CD14-positive monocyte (primary cell): ENCODE measurements around the gene ZNF740. TPM values are rescaled to one million over a fixed set of nuclear protein-coding genes. Genes with fewer than 3 reads are reported as not detected.

Experiments used
- DNase-seq, 3 donors: peaks; one replicate each; pipeline ENCODE4 v3.0.0-alpha.2; 2011 to 2022
- H2AFZ ChIP-seq: 2 replicates; pipeline ENCODE4 v1.6.0; 2012; ENCODE audit warnings: mild to moderate bottlenecking, low read depth, low read length, inconsistent platforms; ENCODE audit not compliant: insufficient read depth, poor library complexity, severe bottlenecking
- H3K27ac ChIP-seq, 2 donors: 1 replicate in 1 of 2; 2 replicates in 1 of 2; pipeline ENCODE4 v1.5.1; 2012 to 2013; ENCODE audit warnings: low read length in 2 of 2, control low read depth in 1 of 2, inconsistent platforms in 1 of 2, low read depth in 1 of 2, mild to moderate bottlenecking in 1 of 2
- H3K27me3 ChIP-seq, 2 donors: one replicate each; pipeline versions ENCODE4 v1.6.0 to v1.6.1; 2011 to 2013; ENCODE audit warnings: low read length in 2 of 2; ENCODE audit not compliant: control insufficient read depth in 2 of 2, insufficient read depth in 2 of 2
- H3K36me3 ChIP-seq, 2 donors: replicated peaks in 1 of 2; 1 replicate in 1 of 2; 2 replicates in 1 of 2; pipeline versions ENCODE4 v1.5.1 to v1.6.1; 2012 to 2013; ENCODE audit warnings: low read length in 2 of 2, control low read depth in 1 of 2, inconsistent platforms in 1 of 2, mild to moderate bottlenecking in 1 of 2; ENCODE audit not compliant: insufficient read depth in 2 of 2, control insufficient read depth in 1 of 2
- H3K4me1 ChIP-seq, 2 donors: 1 replicate in 1 of 2; 2 replicates in 1 of 2; pipeline versions ENCODE4 v1.5.1 to v1.6.1; 2012 to 2013; ENCODE audit warnings: low read length in 2 of 2, control low read depth in 1 of 2, inconsistent platforms in 1 of 2, mild to moderate bottlenecking in 1 of 2, moderate library complexity in 1 of 2; ENCODE audit not compliant: insufficient read depth in 2 of 2, control insufficient read depth in 1 of 2
- H3K4me2 ChIP-seq: replicated peaks from 2 replicates; pipeline ENCODE3; 2012; ENCODE audit warnings: low read length, moderate library complexity, mild to moderate bottlenecking; ENCODE audit not compliant: poor library complexity, severe bottlenecking; ENCODE audit errors: extremely low read depth
- H3K4me3 ChIP-seq, 3 experiments: fragments of 200-600 bp in 1 of 3; sonication (generic) in 1 of 3; replicated peaks in 1 of 3; 1 replicate in 2 of 3; 2 replicates in 1 of 3; pipeline ENCODE4 v1.5.1; 2011 to 2013; ENCODE audit warnings: low read length in 3 of 3, mild to moderate bottlenecking in 3 of 3, control low read depth in 2 of 3, low read depth in 2 of 3, inconsistent platforms in 1 of 3, moderate library complexity in 1 of 3
- H3K79me2 ChIP-seq: 2 replicates; pipeline ENCODE4 v1.6.0; 2012; ENCODE audit warnings: mild to moderate bottlenecking, control low read depth, inconsistent platforms, low read length, moderate library complexity; ENCODE audit not compliant: insufficient read depth
- H3K9ac ChIP-seq: 2 replicates; pipeline ENCODE4 v1.6.0; 2017; ENCODE audit warnings: low read length, mild to moderate bottlenecking; ENCODE audit not compliant: insufficient read depth, poor library complexity, severe bottlenecking
- H3K9me3 ChIP-seq, 2 donors: replicated peaks in 1 of 2; 1 replicate in 1 of 2; 2 replicates in 1 of 2; pipeline versions ENCODE4 v1.5.1 to v1.6.1; 2012 to 2013; ENCODE audit warnings: low read length in 2 of 2, control low read depth in 1 of 2; ENCODE audit not compliant: control insufficient read depth in 1 of 2, insufficient read depth in 1 of 2
- H4K20me1 ChIP-seq: 2 replicates; pipeline ENCODE4 v1.6.0; 2012; ENCODE audit warnings: mild to moderate bottlenecking, low read length, control low read depth, moderate library complexity; ENCODE audit not compliant: insufficient read depth
- H3K27ac Mint-ChIP-seq, 7 donors: one replicate each; pipeline ENCODE4 v1.8.0; 2020; ENCODE audit warnings: mild to moderate bottlenecking in 7 of 7, mixed read lengths in 7 of 7, moderate library complexity in 6 of 7, inconsistent platforms in 2 of 7
- H3K27me3 Mint-ChIP-seq, 3 donors: one replicate each; pipeline ENCODE4 v1.8.0; 2021 to 2022; ENCODE audit warnings: low read depth in 3 of 3, mild to moderate bottlenecking in 3 of 3, mixed read lengths in 3 of 3, moderate library complexity in 3 of 3, inconsistent platforms in 1 of 3
- H3K36me3 Mint-ChIP-seq, 2 donors: one replicate each; pipeline ENCODE4 v1.8.0; 2020; ENCODE audit warnings: mixed read lengths in 2 of 2, inconsistent platforms in 1 of 2, mild to moderate bottlenecking in 1 of 2
- H3K4me1 Mint-ChIP-seq: one replicate; pipeline ENCODE4 v1.8.0; 2020; ENCODE audit warnings: mild to moderate bottlenecking, mixed read lengths
- H3K4me3 Mint-ChIP-seq, 2 donors: one replicate each; pipeline ENCODE4 v1.8.0; 2020; ENCODE audit warnings: mild to moderate bottlenecking in 2 of 2, mixed read lengths in 2 of 2, moderate library complexity in 1 of 2
- H3K9me3 Mint-ChIP-seq, 7 donors: one replicate each; pipeline ENCODE4 v1.8.0; 2020 to 2022; ENCODE audit warnings: mixed read lengths in 7 of 7, mild to moderate bottlenecking in 6 of 7, moderate library complexity in 6 of 7, inconsistent platforms in 2 of 7
- CTCF ChIP-seq: fragments of 200-600 bp; IDR thresholded peaks from one replicate; pipeline ENCODE4 v1.8.0; 2022; ENCODE audit warnings: antibody characterized with exemption, mild to moderate bottlenecking
- WGBS: methylation state at CpG from one replicate; pipeline ENCODE4 v1.1.5; 2013; ENCODE audit warnings: missing lambda C conversion rate; ENCODE audit not compliant: insufficient coverage; 5-methylcytosine and 5-hydroxymethylcytosine counted together
- intact Hi-C, 2 donors: fragments of 100-400 bp; cut with micrococcal nuclease; formaldehyde crosslinking; loops; one replicate each; pipeline versions ENCODE4 v1.15.0 to v1.15.1; 2023
- polyA plus RNA-seq, 3 donors: library from polyadenylated mRNA; depleted of rRNA in 1 of 3; unstranded in 2 of 3; stranded (reverse) in 1 of 3; fragments of 300-500 nt in 2 of 3; fragments of >200 nt in 1 of 3; fragmentation: Illumina TruSeq in 2 of 3; gene quantifications; 1 replicate in 2 of 3; 2 replicates in 1 of 3; pipeline ENCODE4 v1.2.3, GENCODE V29; 2012 to 2021

Gene ZNF740
- polyA plus RNA-seq, 3 donors, result 0.74 to 15.4 (median 1.3) TPM

- Mint-ChIP-seq H3K4me1 (no peaks in the 10 kb centered on the region), H3K4me3 (no peak overlapping the region), H3K27ac (no peak overlapping the region), H3K9me3 (peaks cover 0 to 4% (median 0%) of the 10 kb centered on the region in 7 donors), H3K36me3 (no peaks in the 10 kb centered on the region), H3K27me3 (peaks cover 0 to 6% (median 5%) of the 10 kb centered on the region in 3 donors)
- H4K20me1 ChIP-seq, result no peaks in the 10 kb centered on the region
- no peak for DNase-seq
- intact Hi-C loops, result no loop called here
- H3K36me3 ChIP-seq, result no peaks in the 10 kb centered on the region
- no peaks in the 10 kb centered on the region for H3K9me3 ChIP-seq
- no peak for TF ChIP-seq CTCF
- H3K79me2 ChIP-seq, result no peaks in the 10 kb centered on the region
- no peaks in the 10 kb centered on the region for H3K27me3 ChIP-seq
- no peak overlapping the region for H3K9ac ChIP-seq
- no peak overlapping the region for H2AFZ ChIP-seq
- H3K4me3 ChIP-seq, result no peak overlapping the region
- H3K27ac ChIP-seq, result no peak overlapping the region
- no peak overlapping the region for H3K4me2 ChIP-seq
- H3K4me1 ChIP-seq, result no peaks in the 10 kb centered on the region
- WGBS, result 86% methylated on average over 3 of the region's 5 CpGs
Measured at GRCh38 chr12:53145383-53146260, 34.9 kb upstream of the ZNF740 start.

GRCh38 chr12:53147181-53147580, 33.3 kb upstream of the ZNF740 start:
- Mint-ChIP-seq H3K27ac (no peak overlapping the region), H3K36me3 (no peaks in the 10 kb centered on the region), H3K4me1 (no peaks in the 10 kb centered on the region), H3K4me3 (no peak overlapping the region), H3K9me3 (peaks cover 0 to 3% (median 0%) of the 10 kb centered on the region in 7 donors), H3K27me3 (peaks cover 0 to 4% (median 3%) of the 10 kb centered on the region in 3 donors)
- DNase-seq, result no peak
- no peak overlapping the region for H3K9ac ChIP-seq
- TF ChIP-seq CTCF, result no peak
- H3K4me3 ChIP-seq, result no peak overlapping the region
- no peaks in the 10 kb centered on the region for H3K36me3 ChIP-seq
- H4K20me1 ChIP-seq, result no peaks in the 10 kb centered on the region
- H3K27me3 ChIP-seq, result no peaks in the 10 kb centered on the region
- H2AFZ ChIP-seq, result no peak overlapping the region
- intact Hi-C loops, result no loop called here
- no peaks in the 10 kb centered on the region for H3K79me2 ChIP-seq
- no peaks in the 10 kb centered on the region for H3K9me3 ChIP-seq
- H3K4me2 ChIP-seq, result no peak overlapping the region
- no peak overlapping the region for H3K27ac ChIP-seq
- H3K4me1 ChIP-seq, result no peaks in the 10 kb centered on the region
- no CpG with 5 or more reads among the region's 5 CpGs for WGBS
